ENCODE measurements around the gene MED15.
"Not testable (repeated sequence)": the region's sequence is repeated elsewhere in the genome, so short reads cannot be mapped to it uniquely, and the experiment has no call there.

MED15 gene

GRCh38 chr22:20584029-20584871, 76.8 kb downstream of the MED15 start:
- no peak for DNase-seq (ENCODE audit: low read depth in 2 of 2)

DNA sequence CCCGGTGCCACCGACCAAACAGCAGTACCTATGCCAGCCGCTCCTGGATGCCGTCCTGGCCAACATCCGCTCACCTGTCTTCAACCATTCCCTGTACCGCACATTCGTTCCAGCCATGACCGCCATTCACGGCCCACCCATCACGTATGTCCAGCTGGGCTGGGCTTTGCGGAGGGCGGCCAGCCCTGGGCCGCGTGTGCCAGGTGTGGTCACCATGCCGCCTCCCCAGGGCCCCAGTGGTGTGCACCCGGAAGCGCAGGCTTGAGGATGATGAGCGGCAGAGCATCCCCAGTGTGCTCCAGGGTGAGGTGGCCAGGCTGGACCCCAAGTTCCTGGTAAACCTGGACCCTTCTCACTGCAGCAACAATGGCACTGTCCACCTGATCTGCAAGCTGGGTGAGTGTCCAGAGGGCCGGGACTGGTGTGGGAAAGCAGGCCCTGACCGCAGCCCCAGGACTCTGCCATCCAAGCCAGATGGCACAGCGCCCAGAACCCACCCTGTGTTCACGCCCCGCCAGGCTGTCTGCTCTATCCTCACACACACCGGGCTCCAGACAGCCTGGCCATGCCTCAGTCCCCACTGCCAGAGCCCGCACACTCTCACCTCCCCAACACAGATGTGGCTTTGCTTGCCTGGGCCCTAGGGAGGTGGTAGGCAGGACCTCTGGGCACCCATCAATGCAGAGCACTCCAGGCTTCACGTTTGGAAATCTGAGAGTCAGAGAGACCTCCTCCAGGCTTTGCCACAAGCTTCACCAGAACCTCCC, 77.6 kb downstream of the MED15 start:
- DNase-seq (ENCODE audit: low read depth in 2 of 2): no peak

DNA sequence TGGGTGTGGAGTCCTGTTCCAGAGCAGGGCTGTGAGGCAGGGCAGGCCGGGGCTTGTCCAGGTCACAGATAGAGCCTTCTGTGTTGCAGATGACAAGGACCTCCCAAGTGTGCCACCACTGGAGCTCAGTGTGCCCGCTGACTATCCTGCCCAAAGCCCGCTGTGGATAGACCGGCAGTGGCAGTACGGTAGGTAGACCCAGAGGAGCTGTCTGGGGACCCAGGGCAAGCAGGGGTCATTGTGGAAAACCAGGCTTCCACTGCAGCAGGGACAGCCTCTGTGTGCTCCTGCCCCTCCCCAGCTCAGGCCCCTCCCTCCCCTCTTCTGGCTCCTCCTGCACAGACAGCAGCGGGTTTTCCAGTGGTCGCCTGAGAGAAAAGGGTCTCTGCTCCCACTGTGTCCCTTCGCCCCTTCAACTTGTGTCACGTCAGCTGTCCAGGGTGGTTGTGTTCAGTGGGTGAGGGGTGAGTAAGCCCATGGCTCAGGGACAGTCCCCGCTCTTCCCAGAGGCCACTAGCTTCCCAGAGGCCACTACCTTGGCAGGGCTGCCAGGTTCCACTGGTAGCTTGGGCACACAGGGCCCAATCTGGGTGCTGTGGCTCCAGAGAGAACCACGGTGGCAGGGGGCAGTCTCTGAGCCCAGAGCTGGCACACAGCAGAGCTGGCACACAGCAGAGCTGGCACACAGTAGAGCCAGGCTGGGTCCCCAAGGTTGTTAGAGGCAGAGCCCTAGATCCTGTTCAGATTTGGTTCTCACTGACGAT, 78.4 kb downstream of the MED15 start:
- no peak for DNase-seq (ENCODE audit: low read depth in 2 of 2)

DNA sequence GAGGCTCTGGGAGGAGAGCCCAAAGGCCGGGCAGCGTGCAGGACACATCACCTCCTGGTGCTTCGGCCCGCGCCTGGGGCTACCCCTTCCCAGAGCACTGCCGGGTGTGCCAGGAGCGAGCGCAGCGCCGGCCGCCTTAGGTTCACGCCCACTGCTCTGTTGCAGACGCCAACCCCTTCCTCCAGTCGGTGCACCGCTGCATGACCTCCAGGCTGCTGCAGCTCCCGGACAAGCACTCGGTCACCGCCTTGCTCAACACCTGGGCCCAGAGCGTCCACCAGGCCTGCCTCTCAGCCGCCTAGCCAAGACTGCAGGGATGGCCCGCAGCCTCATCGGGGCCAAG, 79.0 kb downstream of the MED15 start:
- DNase-seq (ENCODE audit: low read depth in 2 of 2): no peak

DNA sequence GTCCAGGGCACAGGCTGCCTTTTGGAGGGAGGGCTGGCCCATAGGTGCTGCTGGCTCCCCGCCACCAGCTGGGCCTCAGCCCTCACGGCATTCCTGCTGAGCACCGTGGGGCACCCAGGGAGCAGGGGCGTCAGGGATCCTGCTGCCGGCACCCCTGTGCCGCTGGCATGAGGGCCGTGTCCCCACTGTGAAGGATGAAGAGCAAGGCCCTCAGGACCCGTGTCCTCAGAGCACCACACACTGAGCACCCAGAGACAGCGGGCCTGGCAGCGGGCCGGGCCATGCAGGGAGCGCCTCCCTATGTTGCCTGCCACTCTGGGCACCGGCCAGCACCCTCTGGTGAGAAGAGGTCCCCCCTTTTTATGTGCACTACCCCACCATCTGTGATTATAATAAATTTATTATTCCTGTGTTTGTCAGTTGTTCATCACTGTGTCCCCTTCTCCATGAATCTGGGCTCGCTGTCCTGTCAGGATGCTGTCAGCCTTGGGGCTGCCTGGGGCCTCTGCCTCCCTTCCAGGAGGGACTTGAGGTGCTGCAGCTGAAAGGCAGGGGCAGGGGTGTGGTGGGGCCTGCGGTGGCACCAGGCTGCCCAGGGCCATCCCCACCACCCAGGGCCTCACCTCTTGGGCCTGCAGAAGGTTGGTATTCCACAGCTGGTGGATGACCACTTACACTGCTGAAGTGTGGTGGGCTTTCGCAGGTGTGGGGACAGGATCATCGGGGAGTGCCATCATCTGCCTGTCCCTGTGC, 80.0 kb downstream of the MED15 start:
- DNase-seq (ENCODE audit: low read depth in 2 of 2): no peak

DNA sequence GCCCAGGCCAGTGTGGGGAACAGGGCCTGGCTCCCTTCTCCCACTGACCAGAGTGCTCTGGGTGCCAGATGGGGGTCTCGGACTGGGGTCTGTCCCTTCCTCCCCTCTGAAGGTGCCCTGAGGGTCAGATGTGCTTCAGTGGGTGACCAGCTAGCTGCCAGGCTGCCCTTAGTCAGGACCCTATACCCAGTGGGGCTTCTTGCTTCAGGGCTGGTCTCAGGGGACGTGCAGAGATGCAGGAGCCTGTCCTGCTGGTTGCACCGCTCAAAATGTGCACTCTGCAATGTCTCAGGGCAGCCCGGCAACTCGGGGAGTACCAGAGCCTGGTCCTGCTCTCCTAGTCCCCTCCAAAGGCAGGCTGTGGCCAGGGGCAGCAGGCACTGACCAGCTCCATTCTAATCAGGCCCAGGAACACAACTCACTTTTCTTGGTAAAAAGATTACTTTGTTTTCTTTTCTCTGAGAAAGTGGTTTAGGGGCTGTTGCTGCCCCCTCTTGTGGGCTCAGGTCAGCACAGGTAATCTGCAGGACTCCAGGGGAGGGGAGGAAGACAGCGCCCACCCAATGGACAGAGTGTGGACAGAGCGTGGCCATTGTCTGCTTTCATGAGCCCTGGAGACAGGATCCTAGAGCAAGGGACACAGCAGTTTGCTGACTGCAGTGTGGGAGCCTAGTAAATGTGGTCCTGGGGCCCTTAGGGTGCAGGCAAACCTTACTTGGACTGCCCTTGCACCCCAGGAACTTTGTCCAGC, 80.9 kb downstream of the MED15 start:
- no peak for DNase-seq (ENCODE audit: low read depth in 2 of 2)

GRCh38 chr22:20588843-20589581, 81.6 kb downstream of the MED15 start:
- no peak for DNase-seq (ENCODE audit: low read depth in 2 of 2)

- no peak for DNase-seq (ENCODE audit: low read depth in 2 of 2)
Measured at GRCh38 chr22:20589614-20590476, 82.4 kb downstream of the MED15 start.

DNA sequence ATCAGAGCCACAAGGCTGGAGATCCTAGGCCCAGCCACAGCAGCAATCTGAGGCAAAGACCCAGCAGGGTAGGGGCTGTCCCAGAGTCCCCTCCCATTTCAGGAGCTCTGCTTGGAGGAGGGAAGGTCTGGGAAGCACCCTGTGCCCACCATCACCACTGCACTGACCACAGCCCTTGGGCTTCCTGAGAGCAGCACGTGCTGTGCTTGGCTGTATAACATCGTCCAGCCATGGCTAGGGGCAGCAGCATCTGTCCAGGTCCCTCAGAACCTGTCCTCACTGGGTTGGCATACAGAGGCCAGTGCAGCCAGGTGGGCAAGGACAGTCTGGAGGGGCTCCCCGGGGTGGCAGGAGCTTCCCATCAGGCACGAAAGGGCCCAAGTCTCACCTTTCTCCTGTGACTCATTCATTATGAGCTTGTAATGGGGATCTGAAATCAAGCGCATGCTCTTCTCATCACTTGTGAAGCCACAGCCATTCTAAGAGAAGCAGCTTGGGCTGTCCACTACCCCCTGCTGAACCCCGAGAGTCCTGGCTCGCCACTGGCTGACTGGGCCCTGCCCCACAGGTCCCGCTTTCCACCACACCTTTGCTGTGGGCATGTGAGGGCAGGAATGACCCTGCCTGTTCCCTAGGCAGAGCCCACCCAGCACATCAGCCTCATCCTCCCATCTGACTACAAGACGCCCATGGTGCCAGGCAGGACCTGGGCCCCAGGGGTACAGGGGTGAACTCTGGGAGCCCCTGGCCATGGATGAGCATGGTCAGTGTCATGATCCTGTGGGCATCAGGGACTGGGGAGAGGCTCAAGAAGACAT, 83.3 kb downstream of the MED15 start:
- no peak for DNase-seq (ENCODE audit: low read depth in 2 of 2)

DNA sequence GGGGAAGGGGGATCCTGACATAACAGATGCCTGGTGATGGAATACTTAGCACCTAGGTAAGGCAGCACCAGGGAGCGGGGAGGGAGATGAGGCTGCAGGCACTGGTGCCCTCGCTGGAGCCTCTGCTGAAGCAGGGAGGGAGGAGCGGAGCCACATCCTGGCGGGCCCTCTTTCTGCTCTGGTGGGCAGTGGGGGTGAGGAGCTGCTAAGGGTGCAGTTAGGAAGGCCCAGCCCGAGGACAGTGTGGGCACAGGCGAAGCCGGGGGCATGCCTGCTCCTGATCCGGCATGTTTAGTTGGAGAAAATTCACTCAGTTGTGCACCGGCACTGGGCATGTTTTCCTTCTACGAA, 83.9 kb downstream of the MED15 start:
- DNase-seq (ENCODE audit: low read depth in 2 of 2): no peak

DNA sequence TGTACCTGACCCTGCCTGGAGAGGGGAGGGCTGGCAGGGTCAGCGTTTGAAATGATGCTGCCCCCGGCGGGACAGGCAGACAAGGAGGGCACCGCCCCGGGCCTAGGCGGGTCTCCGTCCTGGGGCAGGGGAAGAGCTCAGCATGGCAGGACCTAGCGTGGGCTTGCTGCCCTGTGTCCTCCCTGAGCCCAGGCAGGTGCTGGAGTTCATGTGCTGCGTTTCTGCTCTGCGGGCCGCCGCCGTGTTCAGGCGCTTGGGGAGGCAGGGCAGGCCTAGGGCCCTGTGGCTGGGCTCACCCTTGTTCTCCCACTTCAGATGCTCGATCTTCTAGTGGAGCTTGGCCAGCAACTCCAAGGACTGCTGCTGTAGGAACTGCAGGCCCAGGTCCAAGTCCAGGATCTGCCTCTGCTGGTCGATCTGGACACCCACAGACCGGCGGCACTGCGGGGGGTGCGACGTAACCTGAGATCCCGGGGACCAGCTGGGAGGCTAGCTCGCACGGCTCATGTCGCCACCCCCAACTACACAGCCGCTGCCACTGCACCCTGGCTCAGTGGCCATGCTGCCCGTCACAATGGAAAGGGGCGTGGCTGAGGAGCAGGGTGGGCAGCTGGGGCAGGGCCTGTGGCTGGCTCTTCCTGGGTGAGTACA, 84.4 kb downstream of the MED15 start:
- no peak for DNase-seq (ENCODE audit: low read depth in 2 of 2)

DNA sequence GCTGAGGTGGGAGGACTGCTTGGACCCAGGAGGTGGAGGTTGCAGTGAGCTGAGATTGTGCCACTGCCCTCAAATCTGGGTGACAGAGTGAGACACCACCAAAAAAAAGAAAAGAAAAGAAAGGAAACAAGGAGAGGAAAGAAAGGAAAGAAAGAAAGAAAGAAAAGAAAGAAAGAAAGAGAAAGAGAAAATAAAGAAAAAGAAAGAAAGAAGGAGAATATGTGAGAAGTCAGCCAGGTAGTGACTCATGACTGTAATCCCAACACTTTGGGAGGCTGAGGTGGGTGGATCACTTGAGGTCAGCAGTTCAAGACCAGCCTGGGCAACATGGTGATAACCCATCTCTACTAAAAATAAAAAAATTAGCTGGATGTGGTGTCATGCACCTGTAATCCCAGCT, 86.6 kb downstream of the MED15 start:
- not testable (repeated sequence) for DNase-seq (ENCODE audit: low read depth in 2 of 2)

- DNase-seq (ENCODE audit: low read depth in 2 of 2): not testable (repeated sequence)
Measured at GRCh38 chr22:20594486-20594885, 87.1 kb downstream of the MED15 start.

DNA sequence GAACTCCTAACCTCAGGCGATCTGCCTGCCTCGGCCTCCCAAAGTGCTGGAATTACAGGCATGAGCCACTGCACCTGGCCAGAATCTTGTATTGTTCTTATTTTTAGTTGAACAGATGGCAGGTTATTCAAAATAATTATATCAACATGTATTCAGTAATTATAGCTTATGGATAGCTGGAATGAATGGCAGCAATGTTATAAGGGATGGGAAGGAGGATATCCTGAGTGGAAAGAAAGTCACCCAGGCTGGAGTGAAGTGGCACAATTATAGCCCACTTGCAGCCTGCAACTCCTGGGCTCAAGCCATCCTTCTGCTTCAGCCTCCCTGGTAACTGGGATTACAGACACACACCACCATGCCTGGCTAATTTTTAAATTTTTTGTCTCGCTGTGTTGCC, 88.1 kb downstream of the MED15 start:
- DNase-seq (ENCODE audit: low read depth in 2 of 2): no peak

DNA sequence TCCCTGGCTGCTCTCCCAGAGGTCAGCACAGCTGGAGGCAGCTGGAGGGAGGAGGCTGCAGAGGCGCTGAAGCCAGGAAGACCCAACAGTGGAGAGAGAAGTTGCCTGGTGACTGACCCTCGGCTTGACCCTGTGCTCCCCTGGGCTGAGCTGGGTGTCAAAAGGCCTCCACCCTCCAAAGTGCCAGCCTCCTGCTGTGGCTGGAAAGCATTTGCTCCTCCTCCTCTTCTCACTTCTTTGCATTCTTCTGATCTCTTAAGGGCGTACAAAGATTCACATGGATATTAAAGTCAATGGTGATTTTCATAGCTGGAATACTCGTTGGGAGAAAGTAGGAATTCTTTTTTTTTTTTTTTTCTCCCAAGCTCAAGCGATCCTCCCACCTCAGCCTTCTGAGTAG, 91.7 kb downstream of the MED15 start:
- DNase-seq (ENCODE audit: low read depth in 2 of 2): no peak

DNA sequence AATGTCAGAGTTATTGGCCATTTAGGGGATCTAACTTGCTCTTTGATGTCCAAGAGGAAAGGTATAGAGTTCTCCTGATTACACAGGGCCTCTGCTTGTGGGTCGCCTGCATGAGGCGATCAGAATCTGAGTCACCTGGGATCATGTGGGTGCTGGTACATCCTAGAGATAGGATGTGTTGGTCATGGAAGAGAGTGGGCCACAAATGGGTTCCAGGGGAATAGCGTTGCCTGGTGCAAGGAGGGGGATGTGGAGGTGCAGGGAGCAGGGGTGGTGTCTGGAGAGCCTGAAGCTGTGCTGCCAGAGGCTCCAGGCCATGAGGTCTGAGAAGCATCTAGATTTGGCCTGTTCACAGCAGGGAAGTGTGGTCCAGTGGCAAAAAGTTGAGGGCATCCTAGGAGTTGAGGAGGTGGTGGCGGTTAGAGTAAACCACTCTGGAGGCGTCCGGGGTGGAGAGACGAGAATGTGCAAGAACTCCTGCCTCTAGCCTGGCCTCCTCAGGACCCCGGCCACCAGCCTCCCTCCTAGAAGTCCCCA, 92.8 kb downstream of the MED15 start:
- no peak for DNase-seq (ENCODE audit: low read depth in 2 of 2)

- no peak for DNase-seq (ENCODE audit: low read depth in 2 of 2)
Measured at GRCh38 chr22:20601308-20601707, 93.9 kb downstream of the MED15 start.
